Measurements from ENCODE around the gene UNC5C.

UNC5C gene

GRCh38 chr4:95422436-95422835 lies 126.3 kb downstream of the UNC5C start:
- Histone ChIP-seq H3K27ac (no peak overlapping the region), H3K4me3 (ENCODE audit: low read depth in 1 of 2, low read length in 1 of 2) (no peak overlapping the region), H3K9me3 (no peaks in the 10 kb centered on the region), H3K36me3 (no peaks in the 10 kb centered on the region), H3K4me1 (ENCODE audit: control insufficient read depth in 1 of 2, insufficient read depth in 1 of 2, low read depth in 1 of 2, low read length in 1 of 2) (no peaks in the 10 kb centered on the region), H3K27me3 (no peaks in the 10 kb centered on the region)
- TF ChIP-seq, protein P1, sequence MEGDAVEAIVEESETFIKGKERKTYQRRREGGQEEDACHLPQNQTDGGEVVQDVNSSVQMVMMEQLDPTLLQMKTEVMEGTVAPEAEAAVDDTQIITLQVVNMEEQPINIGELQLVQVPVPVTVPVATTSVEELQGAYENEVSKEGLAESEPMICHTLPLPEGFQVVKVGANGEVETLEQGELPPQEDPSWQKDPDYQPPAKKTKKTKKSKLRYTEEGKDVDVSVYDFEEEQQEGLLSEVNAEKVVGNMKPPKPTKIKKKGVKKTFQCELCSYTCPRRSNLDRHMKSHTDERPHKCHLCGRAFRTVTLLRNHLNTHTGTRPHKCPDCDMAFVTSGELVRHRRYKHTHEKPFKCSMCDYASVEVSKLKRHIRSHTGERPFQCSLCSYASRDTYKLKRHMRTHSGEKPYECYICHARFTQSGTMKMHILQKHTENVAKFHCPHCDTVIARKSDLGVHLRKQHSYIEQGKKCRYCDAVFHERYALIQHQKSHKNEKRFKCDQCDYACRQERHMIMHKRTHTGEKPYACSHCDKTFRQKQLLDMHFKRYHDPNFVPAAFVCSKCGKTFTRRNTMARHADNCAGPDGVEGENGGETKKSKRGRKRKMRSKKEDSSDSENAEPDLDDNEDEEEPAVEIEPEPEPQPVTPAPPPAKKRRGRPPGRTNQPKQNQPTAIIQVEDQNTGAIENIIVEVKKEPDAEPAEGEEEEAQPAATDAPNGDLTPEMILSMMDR (IDR thresholded peaks at IDR 0.05): no peak

GRCh38 chr4:95421869-95422268 lies 126.9 kb downstream of the UNC5C start:
- Histone ChIP-seq H3K9me3 (no peaks in the 10 kb centered on the region), H3K4me3 (ENCODE audit: low read depth in 1 of 2, low read length in 1 of 2) (no peak overlapping the region), H3K27me3 (no peaks in the 10 kb centered on the region), H3K36me3 (no peaks in the 10 kb centered on the region), H3K27ac (no peak overlapping the region), H3K4me1 (ENCODE audit: control insufficient read depth in 1 of 2, insufficient read depth in 1 of 2, low read depth in 1 of 2, low read length in 1 of 2) (no peaks in the 10 kb centered on the region)
- TF ChIP-seq, protein P1 (IDR thresholded peaks at IDR 0.05): no peak

DNA sequence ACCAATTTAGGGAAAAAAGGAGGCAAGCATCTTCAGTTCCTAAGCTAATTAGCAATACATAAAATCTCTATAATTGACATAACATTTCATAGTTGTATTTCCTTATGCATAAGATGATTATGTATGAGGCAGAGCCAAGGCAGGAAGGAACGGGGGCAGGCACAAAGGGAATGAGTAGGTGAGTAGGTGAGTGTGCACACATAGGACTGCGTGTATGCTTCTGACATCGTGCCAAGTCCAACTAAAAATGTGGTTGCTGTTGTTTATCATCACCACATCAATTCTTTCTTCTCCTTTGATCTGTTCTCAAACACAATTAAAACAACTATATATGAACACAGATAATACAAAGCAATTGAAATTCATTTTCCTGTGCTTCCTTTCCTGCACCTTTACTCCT lies 131.2 kb downstream of the UNC5C start:
- no peak overlapping the region for H3K27ac ChIP-seq
- H3K27me3 ChIP-seq: no peaks in the 10 kb centered on the region
- no peaks in the 10 kb centered on the region for H3K36me3 ChIP-seq
- no peaks in the 10 kb centered on the region for H3K4me1 ChIP-seq (ENCODE audit: control insufficient read depth in 1 of 2, insufficient read depth in 1 of 2, low read depth in 1 of 2, low read length in 1 of 2)
- TF ChIP-seq, protein P1 (IDR thresholded peaks at IDR 0.05): no peak
- no peak overlapping the region for H3K4me3 ChIP-seq (ENCODE audit: low read depth in 1 of 2, low read length in 1 of 2)
- H3K9me3 ChIP-seq: no peaks in the 10 kb centered on the region

DNA sequence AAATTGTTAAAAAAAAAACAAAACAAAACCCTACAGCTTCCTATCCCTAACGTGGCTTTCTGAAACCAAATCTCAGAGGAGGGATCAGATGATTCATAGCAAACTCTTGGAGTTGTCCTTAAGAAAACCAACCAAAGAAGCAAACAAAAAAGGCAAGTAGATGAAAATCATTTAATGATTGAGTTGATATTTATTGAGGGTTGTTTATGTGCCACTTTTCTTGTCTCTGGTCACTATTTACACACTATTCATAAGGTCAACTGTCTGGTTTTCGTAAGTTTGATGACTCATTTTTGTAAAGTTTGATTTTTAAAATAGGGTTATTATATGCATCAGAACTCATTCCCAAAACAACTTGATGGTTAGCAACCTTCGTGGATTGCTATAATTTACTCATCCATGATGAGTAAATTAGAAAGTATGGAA lies 133.4 kb downstream of the UNC5C start:
- Histone ChIP-seq H3K9me3 (no peaks in the 10 kb centered on the region), H3K27ac (no peak overlapping the region)
- TF ChIP-seq, protein P1 (IDR thresholded peaks at IDR 0.05): no peak

DNA sequence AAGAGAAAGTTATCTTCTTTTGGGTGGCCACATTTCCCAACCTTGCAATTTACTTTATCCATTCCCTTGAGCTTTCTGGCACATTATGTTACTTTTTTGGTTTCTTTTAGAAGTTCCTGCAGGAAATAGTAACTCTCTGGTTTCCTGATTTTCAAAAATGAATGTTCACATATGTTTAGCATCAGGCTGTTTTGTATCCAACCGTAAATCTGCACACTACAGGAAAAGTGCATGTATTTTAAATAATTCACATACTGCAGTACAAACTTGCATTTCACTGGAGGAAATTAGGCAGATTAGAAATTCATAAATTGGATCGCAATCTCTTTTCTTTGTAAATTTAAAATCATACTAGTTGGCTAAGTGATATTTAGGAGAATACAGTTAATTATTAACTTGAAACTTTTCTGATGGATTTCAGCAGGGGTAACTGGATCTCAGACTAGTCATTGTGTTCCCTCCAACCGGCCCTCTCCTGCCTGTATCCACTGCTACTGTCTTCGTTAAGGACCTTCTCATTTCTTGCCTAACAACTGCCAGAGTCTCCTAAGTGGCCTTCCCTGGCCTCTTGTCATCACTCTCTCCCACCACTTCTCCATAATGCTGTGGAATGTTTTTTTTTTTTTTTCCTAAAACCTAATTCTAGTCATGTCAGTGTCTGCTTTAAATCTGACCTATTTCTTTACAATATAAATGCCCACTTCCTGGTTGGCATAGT lies 137.2 kb downstream of the UNC5C start:
- no peak overlapping the region for H3K4me3 ChIP-seq (ENCODE audit: low read depth in 1 of 2, low read length in 1 of 2)
- TF ChIP-seq, protein P1 (IDR thresholded peaks at IDR 0.05): no peak

More for the DNA sequence above, 133.4 kb downstream of the UNC5C start:
- Histone ChIP-seq H3K4me3 (ENCODE audit: low read depth in 1 of 2, low read length in 1 of 2) (no peak overlapping the region), H3K36me3 (no peaks in the 10 kb centered on the region), H3K4me1 (ENCODE audit: control insufficient read depth in 1 of 2, insufficient read depth in 1 of 2, low read depth in 1 of 2, low read length in 1 of 2) (no peaks in the 10 kb centered on the region), H3K27me3 (no peaks in the 10 kb centered on the region)

More for the DNA sequence above, 137.2 kb downstream of the UNC5C start:
- H3K27ac ChIP-seq: no peak overlapping the region
- no peaks in the 10 kb centered on the region for H3K9me3 ChIP-seq
- H3K4me1 ChIP-seq (ENCODE audit: control insufficient read depth in 1 of 2, insufficient read depth in 1 of 2, low read depth in 1 of 2, low read length in 1 of 2): no peaks in the 10 kb centered on the region
- no peaks in the 10 kb centered on the region for H3K36me3 ChIP-seq
- H3K27me3 ChIP-seq: no peaks in the 10 kb centered on the region
